Kidney epithelial cell (primary cell): ENCODE measurements around the gene SETBP1. TPM values are rescaled to one million over a fixed set of nuclear protein-coding genes. Genes with fewer than 3 reads are reported as not detected.

Experiments used
- DNase-seq: peaks from one replicate; pipeline ENCODE4 v3.0.0-alpha.2; 2010; ENCODE audit warnings: low read depth
- H3K27me3 ChIP-seq: 2 replicates; pipeline ENCODE4 v1.6.0; 2011; ENCODE audit warnings: low read length; ENCODE audit not compliant: control insufficient read depth, insufficient read depth
- H3K36me3 ChIP-seq: 2 replicates; pipeline ENCODE4 v1.5.1; 2011; ENCODE audit warnings: low read length; ENCODE audit not compliant: control insufficient read depth, insufficient read depth
- H3K4me3 ChIP-seq: 2 replicates; pipeline ENCODE4 v1.5.1; 2011; ENCODE audit warnings: low read depth, mild to moderate bottlenecking, control low read depth, low read length
- total RNA-seq: library from RNA; depleted of rRNA; stranded (reverse); fragments of >200 nt; gene quantifications from 2 replicates; pipeline ENCODE4 v1.2.3, GENCODE V29; 2015
- TF ChIP-seq, protein P1 (sequence below): IDR thresholded peaks from 2 replicates; pipeline ENCODE4 v1.5.1; 2011; ENCODE audit warnings: mild to moderate bottlenecking, moderate library complexity, low read length, control low read depth, inconsistent platforms; ENCODE audit not compliant: insufficient read depth, poor library complexity, severe bottlenecking

SETBP1 gene
- total RNA-seq, 1 donor from 2014 or later = 2.9 TPM

DNA sequence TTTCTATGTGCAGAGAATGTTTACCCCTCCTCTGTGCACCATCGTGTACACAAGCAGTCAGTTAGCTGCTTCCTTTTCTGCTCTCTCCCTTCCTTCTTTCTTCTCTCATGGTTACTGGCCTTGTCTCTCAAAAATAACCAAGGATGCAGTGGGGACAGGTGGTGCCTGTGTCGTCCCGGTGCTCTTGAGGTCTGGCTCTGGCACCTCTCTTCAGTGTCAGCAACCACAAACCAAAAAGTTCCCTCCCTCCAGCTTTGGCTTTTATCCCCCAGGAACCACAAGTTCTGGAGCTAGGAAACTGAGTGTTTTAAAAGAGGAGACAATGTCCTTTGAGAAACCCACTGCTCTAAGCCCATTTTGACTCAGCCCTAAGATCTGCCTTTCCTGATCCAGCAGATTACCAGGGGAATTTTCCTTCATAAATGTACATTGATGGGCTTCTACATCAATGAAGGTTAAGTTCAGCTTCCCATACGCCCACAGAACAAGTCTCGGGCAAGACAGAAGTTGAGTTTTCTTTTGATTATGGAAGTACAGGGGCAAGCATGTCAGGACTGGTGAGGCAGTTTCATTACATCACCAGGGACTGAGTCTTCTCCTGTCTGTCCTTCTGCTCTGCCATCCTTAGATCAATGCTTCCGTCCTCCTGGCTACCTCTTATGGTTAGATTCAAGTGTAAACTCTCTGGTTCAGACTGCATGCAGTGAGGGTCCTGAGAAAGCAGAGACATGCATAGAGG is 232.2 kb downstream of the SETBP1 start:
- Histone ChIP-seq H3K36me3 (no peaks in the 10 kb centered on the region), H3K4me3 (no peak overlapping the region), H3K27me3 (no peaks in the 10 kb centered on the region)
- TF ChIP-seq, protein P1, sequence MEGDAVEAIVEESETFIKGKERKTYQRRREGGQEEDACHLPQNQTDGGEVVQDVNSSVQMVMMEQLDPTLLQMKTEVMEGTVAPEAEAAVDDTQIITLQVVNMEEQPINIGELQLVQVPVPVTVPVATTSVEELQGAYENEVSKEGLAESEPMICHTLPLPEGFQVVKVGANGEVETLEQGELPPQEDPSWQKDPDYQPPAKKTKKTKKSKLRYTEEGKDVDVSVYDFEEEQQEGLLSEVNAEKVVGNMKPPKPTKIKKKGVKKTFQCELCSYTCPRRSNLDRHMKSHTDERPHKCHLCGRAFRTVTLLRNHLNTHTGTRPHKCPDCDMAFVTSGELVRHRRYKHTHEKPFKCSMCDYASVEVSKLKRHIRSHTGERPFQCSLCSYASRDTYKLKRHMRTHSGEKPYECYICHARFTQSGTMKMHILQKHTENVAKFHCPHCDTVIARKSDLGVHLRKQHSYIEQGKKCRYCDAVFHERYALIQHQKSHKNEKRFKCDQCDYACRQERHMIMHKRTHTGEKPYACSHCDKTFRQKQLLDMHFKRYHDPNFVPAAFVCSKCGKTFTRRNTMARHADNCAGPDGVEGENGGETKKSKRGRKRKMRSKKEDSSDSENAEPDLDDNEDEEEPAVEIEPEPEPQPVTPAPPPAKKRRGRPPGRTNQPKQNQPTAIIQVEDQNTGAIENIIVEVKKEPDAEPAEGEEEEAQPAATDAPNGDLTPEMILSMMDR = no peak
- no peak for DNase-seq

DNA sequence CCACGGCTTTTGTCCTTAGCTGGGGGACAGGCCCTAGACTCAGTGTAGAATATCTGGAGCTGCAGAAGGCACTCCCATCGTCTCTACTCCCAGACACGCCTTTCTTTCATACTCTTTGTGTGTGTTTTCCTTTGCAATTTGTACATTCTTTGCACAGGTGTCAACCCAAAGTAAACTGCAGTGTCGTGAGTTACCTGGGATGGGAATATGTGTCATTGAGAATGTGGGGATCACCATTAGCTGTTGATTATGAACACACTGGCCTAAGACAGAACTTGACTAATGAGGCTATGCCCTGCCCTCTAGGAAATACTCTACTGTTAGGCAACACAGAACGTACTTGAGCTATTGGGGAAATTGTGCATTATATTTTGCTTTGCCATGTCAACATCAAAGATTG is 233.3 kb downstream of the SETBP1 start:
- no peak for DNase-seq
- TF ChIP-seq, protein P1 = no peak
- H3K4me3 ChIP-seq = no peak overlapping the region
- H3K27me3 ChIP-seq = no peaks in the 10 kb centered on the region
- H3K36me3 ChIP-seq = no peaks in the 10 kb centered on the region

DNA sequence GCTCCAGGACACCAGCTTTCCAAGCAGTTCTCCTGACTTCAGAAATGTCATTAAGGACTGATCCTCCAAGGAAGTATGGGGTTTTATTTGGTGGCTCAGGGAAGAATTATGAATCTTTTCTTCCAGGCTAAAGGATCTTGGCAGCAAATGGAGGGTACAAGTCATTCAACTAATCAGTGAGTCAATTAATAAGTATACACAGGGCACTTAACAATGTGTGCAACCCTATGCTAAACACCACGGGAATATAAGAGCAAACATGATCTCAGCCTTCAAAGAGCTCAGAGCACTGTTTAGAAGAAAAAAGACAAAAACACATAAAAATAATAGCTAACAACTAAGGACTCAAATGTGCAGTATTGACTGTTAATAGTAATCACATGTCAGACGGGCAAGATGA is 234.5 kb downstream of the SETBP1 start:
- H3K36me3 ChIP-seq = no peaks in the 10 kb centered on the region
- TF ChIP-seq, protein P1 = no peak
- no peak overlapping the region for H3K4me3 ChIP-seq
- no peak for DNase-seq
- H3K27me3 ChIP-seq = no peaks in the 10 kb centered on the region

DNA sequence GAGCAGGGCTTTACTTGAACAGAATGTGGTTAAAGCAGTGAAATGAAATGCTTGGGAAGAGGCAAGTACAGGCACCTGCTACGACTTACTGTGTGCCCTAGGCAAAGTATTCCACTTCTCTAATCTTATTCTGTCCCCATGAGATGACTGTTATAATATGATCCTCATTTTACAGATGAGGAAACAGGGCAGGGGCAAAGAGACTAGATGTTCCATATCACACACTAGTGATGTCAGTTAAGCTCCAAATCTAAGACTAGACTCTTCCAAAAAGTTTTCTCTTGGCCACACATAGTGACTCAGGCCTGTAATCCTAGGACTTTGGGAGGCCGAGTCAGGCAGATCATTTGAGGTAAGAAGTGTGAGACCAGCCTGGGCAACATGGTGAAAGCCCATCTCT is 235.0 kb downstream of the SETBP1 start:
- H3K4me3 ChIP-seq = no peak overlapping the region
- TF ChIP-seq, protein P1 = no peak
- no peaks in the 10 kb centered on the region for H3K27me3 ChIP-seq
- no peak for DNase-seq
- no peaks in the 10 kb centered on the region for H3K36me3 ChIP-seq

DNA sequence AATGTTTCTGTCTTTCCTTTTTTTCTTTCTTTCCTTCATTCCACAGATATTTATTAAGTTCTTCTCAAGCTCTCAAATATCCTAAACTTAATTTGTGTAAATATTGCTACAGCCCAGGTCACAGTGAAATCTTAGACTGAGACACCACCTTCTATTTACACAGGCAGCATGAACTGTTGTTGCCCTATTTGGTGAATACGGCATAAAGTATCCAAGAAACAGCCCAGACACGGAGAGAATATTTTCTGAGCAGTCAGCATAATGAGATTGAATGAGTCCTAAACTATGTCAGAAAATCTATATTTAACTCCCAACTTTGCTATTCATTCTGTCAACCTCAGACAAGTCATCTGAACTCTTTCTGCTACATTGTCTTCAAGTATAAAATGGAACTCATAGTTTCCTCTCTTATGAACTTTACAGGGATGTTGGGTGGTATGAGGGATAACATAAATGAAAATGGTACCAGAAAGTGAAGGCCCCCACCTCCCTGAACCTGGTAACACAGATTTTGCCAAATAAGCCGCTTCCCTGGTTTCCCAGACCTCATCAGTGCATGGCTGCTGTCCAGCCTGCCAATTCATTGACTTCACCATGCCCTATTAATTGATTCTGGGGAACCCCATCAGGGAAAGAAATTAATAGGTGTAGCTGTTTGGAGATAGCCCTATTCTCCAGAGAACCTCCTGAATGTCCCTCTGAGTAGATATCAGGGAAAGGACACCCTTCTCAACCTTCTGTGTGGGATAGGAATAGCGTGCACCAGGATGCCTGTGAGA is 235.9 kb downstream of the SETBP1 start:
- DNase-seq = no peak
- TF ChIP-seq, protein P1 = no peak
- no peaks in the 10 kb centered on the region for H3K27me3 ChIP-seq
- H3K36me3 ChIP-seq = no peaks in the 10 kb centered on the region
- H3K4me3 ChIP-seq = no peak overlapping the region
